Common myeloid progenitor, CD34-positive (primary cell): Measurements from ENCODE around the gene CCL25.
A peak's percentile ranks its signal among the peaks of the same experiment; 100 is the strongest.

Source experiments
- CTCF ChIA-PET: fragments of 350-600 bp; sonication (Branson Sonifier 250); formaldehyde crosslinking; loops from one replicate; lab custom pipeline; 2021; ENCODE audit warnings: antibody characterized with exemption; lab: Charles Lee
- POLR2A ChIA-PET: fragments of 350-600 bp; sonication (Branson Sonifier 250); formaldehyde crosslinking; loops from one replicate; lab custom pipeline; 2021; ENCODE audit warnings: antibody characterized with exemption; lab: Charles Lee
- DNase-seq, 3 donors: peaks; one replicate each; pipeline versions ENCODE4 v3.0.0 to v3.0.0-alpha.2; 2013
- H3K27ac ChIP-seq, 2 experiments: 1 replicate in 1 of 2; 2 replicates in 1 of 2; pipeline ENCODE4 v1.7.0; 2013; ENCODE audit warnings: inconsistent platforms in 2 of 2, low read length in 2 of 2, mild to moderate bottlenecking in 2 of 2, low read depth in 1 of 2, moderate library complexity in 1 of 2; ENCODE audit not compliant: severe bottlenecking in 2 of 2, insufficient read depth in 1 of 2, poor library complexity in 1 of 2
- H3K27me3 ChIP-seq, 5 experiments: replicated peaks in 2 of 5; 1 replicate in 3 of 5; 2 replicates in 2 of 5; pipeline versions ENCODE4 v1.6.1 to v1.7.0; 2013; ENCODE audit warnings: low read length in 4 of 5, mild to moderate bottlenecking in 2 of 5, moderate library complexity in 2 of 5, inconsistent platforms in 1 of 5; ENCODE audit not compliant: insufficient read depth in 5 of 5, control insufficient read depth in 4 of 5
- H3K36me3 ChIP-seq, 4 experiments: 1 replicate in 2 of 4; 2 replicates in 2 of 4; pipeline versions ENCODE4 v1.6.1 to v1.7.0; 2013; ENCODE audit warnings: low read length in 3 of 4, control low read depth in 1 of 4, mild to moderate bottlenecking in 1 of 4; ENCODE audit not compliant: control insufficient read depth in 4 of 4, insufficient read depth in 4 of 4
- H3K4me1 ChIP-seq, 4 experiments: 1 replicate in 3 of 4; 2 replicates in 1 of 4; pipeline versions ENCODE4 v1.6.1 to v1.7.1; 2013; ENCODE audit warnings: low read length in 3 of 4, mild to moderate bottlenecking in 3 of 4, control low read depth in 1 of 4, inconsistent platforms in 1 of 4, moderate library complexity in 1 of 4; ENCODE audit not compliant: control insufficient read depth in 4 of 4, insufficient read depth in 4 of 4; ENCODE audit errors: control extremely low read depth in 1 of 4
- H3K4me3 ChIP-seq, 7 experiments: 1 replicate in 4 of 7; 2 replicates in 3 of 7; pipeline versions ENCODE4 v1.5.1 to v1.7.0; 2013; ENCODE audit warnings: mild to moderate bottlenecking in 7 of 7, low read length in 6 of 7, moderate library complexity in 6 of 7, inconsistent platforms in 2 of 7, low read depth in 2 of 7, control low read depth in 1 of 7; ENCODE audit not compliant: insufficient read depth in 4 of 7, control insufficient read depth in 1 of 7; ENCODE audit errors: extremely low read depth in 1 of 7
- H3K9me3 ChIP-seq, 5 experiments: 1 replicate in 4 of 5; 2 replicates in 1 of 5; pipeline versions ENCODE4 v1.6.1 to v1.7.1; 2013; ENCODE audit warnings: low read length in 4 of 5, mild to moderate bottlenecking in 2 of 5, inconsistent platforms in 1 of 5, low read depth in 1 of 5, moderate library complexity in 1 of 5; ENCODE audit not compliant: control insufficient read depth in 4 of 5, insufficient read depth in 2 of 5; ENCODE audit errors: control extremely low read depth in 1 of 5
- WGBS: methylation state at CpG from one replicate; pipeline ENCODE4 v1.1.5; 2013; ENCODE audit not compliant: insufficient coverage; 5-methylcytosine and 5-hydroxymethylcytosine counted together

CCL25 gene

GRCh38 chr19:8085598-8086408 is 33.2 kb downstream of the CCL25 start:
- no peaks in the 10 kb centered on the region for H3K4me1 ChIP-seq
- H3K9me3 ChIP-seq = peaks cover 0 to 4% (median 0%) of the 10 kb centered on the region in 5 experiments
- H3K27me3 ChIP-seq = no peaks in the 10 kb centered on the region
- POLR2A ChIA-PET = no interaction called here
- DNase-seq = peak in 1 of 3 donors; percentile 40
- 53% methylated on average over 12 of the region's 20 CpGs for WGBS
- CTCF ChIA-PET = no interaction called here
- no peak overlapping the region for H3K4me3 ChIP-seq
- H3K27ac ChIP-seq = no peak overlapping the region
- H3K36me3 ChIP-seq = no peaks in the 10 kb centered on the region

- POLR2A ChIA-PET = no interaction called here
- CTCF ChIA-PET = no interaction called here
- Histone ChIP-seq H3K27me3 (peaks cover 0 to 3% (median 0%) of the 10 kb centered on the region in 5 experiments), H3K36me3 (no peaks in the 10 kb centered on the region), H3K4me1 (no peaks in the 10 kb centered on the region), H3K4me3 (no peak overlapping the region), H3K9me3 (peaks cover 0 to 4% (median 0%) of the 10 kb centered on the region in 5 experiments), H3K27ac (no peak overlapping the region)
- DNase-seq = no peak
- 95% methylated on average over 13 of the region's 13 CpGs for WGBS
Observed at GRCh38 chr19:8086849-8087248, 34.3 kb downstream of the CCL25 start.

- no peak overlapping the region for H3K27ac ChIP-seq
- H3K4me3 ChIP-seq = no peak overlapping the region
- H3K4me1 ChIP-seq = no peaks in the 10 kb centered on the region
- whole genome bisulfite sequencing = 96% methylated on average over 13 of the region's 15 CpGs
- no peak for DNase-seq
- no peaks in the 10 kb centered on the region for H3K36me3 ChIP-seq
- peaks cover 0 to 4% (median 0%) of the 10 kb centered on the region in 5 experiments for H3K9me3 ChIP-seq
- CTCF ChIA-PET = no interaction called here
- POLR2A ChIA-PET = no interaction called here
- peaks cover 0 to 3% (median 0%) of the 10 kb centered on the region in 5 experiments for H3K27me3 ChIP-seq
Observed at GRCh38 chr19:8087876-8088275, 35.3 kb downstream of the CCL25 start.

DNA sequence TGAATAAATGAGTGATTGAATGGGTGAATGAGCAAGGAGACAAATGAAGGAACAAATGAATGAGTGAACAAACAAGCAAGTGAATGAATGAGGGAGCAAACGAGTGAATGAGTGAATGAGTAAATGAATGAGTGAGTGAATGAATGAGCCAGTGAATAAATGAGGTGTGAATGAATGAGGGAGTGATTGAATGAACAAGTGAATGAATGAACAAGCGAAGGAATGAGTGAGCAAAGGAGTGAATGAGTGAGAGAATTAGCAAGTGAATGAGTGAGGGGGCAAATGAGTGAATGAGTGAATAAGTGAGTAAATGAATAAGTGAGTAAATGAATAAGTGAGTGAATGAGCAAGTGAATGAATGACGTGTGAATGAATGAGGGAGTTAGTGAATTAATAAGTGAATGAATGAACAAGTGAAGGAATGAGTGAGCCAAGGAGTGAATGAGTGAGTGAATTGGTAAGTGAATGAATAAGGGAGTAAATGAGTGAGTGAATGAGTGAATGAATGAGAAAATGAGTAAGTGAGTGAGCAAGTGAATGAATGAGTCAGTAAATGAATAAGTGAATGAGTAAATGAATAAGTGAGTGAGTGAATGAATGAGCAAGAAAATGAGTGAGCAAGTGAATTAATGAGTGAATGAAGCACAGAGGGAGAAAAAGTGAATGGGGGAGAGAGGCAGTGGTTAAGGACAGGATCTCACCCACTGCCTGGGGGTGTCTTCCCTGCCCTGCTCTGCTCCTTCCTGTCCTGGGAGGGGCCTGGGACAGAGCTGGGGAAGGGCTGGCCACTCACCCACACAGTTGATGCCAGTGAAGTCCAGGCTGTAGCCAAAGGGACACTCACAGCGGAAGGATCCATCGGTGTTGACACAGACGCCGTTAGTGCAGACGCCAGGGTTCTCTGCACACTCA is 36.4 kb downstream of the CCL25 start:
- H3K27ac ChIP-seq = no peak overlapping the region
- CTCF ChIA-PET = no interaction called here
- no peak overlapping the region for H3K4me3 ChIP-seq
- no peaks in the 10 kb centered on the region for H3K4me1 ChIP-seq
- H3K36me3 ChIP-seq = no peaks in the 10 kb centered on the region
- WGBS = 93% methylated on average over 8 of the region's 8 CpGs
- H3K9me3 ChIP-seq = peaks cover 0 to 7% (median 2%) of the 10 kb centered on the region in 5 experiments
- H3K27me3 ChIP-seq = peaks cover 0 to 3% (median 0%) of the 10 kb centered on the region in 5 experiments
- POLR2A ChIA-PET = no interaction called here
- DNase-seq = no peak

DNA sequence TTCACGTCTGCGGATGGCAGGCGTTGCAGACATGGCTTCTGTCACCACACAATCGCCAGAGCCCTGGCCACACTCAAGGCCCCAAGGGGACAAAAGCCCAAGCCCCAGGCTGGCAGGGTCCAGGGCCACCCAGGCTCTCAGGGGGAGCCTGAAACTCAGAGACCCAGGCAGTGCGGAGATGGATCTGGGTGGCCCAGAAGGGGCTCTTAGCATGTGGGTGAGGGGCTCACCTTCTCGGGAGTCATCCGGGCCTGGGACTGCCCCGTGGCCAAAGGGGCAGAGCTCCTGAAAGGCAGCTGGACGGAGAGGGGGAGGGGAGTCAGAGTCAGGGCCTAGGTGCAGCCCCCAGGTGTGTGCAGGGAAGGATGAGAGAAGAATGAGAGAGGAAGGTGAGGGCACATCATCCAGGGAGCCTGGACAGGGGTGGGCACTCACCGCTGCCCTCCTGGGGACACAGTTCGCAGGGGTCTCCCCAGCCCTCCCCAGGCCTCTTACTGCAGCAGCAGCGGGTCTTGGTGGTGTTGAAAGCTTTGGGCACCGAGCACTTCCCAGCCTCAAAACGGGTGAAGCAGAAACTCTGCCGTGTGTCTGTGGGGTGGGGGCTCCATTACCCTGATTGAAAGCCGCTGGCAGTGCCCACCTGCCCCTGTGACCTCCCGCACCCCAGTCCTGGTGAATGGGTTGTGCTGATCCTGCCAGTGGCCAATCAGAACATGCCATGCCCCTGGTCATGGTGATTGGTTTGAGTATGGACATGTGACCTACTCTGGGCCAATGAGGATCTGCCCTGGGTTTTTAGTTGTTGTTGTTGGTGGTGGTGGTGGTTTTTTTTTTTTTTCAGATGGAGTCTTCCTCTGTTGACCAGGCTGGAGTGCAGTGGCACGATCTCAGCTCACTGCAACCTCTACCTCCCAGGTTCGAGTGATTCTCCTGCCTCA is 37.4 kb downstream of the CCL25 start:
- DNase-seq = no peak
- Histone ChIP-seq H3K4me1 (no peaks in the 10 kb centered on the region), H3K9me3 (peaks cover 0 to 14% (median 7%) of the 10 kb centered on the region in 5 experiments), H3K27me3 (peaks cover 0 to 3% (median 0%) of the 10 kb centered on the region in 5 experiments), H3K36me3 (no peaks in the 10 kb centered on the region), H3K4me3 (no peak overlapping the region), H3K27ac (no peak overlapping the region)
- POLR2A ChIA-PET = no interaction called here
- CTCF ChIA-PET = no interaction called here
- 90% methylated on average over 17 of the region's 19 CpGs for WGBS

DNA sequence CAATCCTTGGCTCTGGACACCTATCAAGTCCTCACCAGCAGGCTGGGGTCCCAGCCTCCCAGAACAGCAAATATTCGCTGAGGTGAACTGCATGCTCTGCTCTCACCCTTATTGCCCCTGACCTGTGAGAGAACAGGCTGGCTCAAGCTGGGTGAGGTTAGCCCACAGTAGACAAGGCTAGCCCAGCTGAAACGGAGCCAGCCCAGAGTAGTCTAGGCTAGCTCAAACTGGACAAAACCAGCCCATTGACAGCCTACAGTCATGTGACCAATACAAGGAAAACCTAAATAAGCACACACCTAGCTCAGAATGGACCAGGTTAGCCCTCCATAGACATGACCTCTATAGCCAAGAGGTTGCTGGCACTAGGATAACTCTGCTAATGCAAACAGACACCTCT is 38.4 kb downstream of the CCL25 start:
- ChIA-PET CTCF (no interaction called here), POLR2A (no interaction called here)
- no peaks in the 10 kb centered on the region for H3K36me3 ChIP-seq

More for the DNA sequence above, 38.4 kb downstream of the CCL25 start:
- Histone ChIP-seq H3K9me3 (peaks cover 1 to 24% (median 16%) of the 10 kb centered on the region in 5 experiments), H3K27ac (no peak overlapping the region), H3K4me3 (no peak overlapping the region), H3K4me1 (no peaks in the 10 kb centered on the region), H3K27me3 (peaks cover 0 to 3% (median 0%) of the 10 kb centered on the region in 5 experiments)
- DNase-seq = no peak
- 100% methylated on average over 1 of the region's 2 CpGs for WGBS
